Measurements from ENCODE around the gene IRAK2.

DNA sequence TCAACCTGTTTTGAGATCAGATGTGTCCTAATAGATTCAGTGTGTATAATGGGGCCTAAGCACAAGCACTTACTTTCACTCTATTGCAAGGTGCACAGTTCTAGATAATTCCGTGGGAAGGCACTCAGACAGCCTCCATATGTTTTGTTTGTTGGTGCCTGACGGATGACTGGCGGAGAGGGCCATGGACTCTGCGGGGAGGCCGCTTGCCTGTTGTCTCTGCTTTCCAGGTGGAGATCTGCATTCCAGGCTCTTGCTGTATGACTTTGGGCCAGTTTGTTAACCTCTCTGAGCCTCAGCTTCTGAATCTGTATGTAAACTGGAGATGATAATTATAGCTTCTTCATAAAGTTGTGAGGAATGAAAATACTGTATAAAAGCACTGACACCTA lies 1.5 kb downstream of the IRAK2 start:
- TF ChIP-seq EZH2phosphoT487 (IDR thresholded peaks at IDR 0.05; ENCODE audit: borderline replicate concordance, low read depth, low read length), result no peak
- TF ChIP-seq, protein P1, sequence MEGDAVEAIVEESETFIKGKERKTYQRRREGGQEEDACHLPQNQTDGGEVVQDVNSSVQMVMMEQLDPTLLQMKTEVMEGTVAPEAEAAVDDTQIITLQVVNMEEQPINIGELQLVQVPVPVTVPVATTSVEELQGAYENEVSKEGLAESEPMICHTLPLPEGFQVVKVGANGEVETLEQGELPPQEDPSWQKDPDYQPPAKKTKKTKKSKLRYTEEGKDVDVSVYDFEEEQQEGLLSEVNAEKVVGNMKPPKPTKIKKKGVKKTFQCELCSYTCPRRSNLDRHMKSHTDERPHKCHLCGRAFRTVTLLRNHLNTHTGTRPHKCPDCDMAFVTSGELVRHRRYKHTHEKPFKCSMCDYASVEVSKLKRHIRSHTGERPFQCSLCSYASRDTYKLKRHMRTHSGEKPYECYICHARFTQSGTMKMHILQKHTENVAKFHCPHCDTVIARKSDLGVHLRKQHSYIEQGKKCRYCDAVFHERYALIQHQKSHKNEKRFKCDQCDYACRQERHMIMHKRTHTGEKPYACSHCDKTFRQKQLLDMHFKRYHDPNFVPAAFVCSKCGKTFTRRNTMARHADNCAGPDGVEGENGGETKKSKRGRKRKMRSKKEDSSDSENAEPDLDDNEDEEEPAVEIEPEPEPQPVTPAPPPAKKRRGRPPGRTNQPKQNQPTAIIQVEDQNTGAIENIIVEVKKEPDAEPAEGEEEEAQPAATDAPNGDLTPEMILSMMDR (conservative IDR thresholded peaks at IDR 0.05; ENCODE audit: low read length), result no peak

All from OCI-LY7 (cell line).